Measurements from ENCODE around the gene TDO2.
"Not testable (repeated sequence)": the region's sequence is repeated elsewhere in the genome, so short reads cannot be mapped to it uniquely, and the experiment has no call there.

Gene TDO2

DNA sequence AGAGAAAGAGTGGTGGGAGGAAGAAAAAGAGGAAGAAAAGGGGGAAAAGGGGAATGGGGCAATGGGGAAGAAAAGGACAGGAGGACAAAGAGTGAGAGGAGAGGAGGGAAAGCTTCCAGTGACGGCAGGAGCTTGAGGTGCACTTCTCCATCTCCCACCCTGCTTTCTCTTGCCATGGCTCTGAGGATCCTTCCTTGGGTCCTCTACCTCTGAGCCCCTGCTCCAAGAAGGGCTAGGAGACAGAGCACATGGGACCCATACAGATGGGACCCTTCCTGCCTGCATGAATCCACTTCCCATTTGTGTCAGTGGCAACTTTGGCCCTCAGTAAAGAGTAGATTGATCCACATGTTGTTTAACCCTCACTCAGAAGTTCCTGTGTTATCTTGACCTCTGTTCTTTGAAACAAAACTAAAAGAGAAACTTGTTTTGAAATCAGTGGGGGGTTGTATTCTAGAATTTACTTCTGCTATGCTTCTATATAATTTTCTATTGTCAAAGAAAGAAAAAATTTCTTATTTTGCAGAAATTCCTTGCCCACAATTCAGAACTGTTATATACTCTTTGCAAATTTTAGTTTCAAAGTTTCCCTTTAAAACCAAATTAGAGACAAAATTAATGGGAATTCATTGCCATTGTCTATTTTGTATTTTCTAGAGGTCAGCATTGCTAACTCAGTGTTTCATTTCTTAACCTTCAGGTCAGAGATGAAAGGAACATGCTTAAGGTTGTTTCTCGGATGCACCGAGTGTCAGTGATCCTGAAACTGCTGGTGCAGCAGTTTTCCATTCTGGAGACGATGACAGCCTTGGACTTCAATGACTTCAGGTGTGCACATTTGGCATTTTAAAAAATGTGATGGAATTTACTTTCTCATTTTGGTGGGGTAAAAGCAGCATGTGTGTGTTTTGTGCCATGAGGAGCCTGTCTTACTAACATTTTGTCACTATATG lies 5.0 kb downstream of the TDO2 start:
- no peak for DNase-seq

DNA sequence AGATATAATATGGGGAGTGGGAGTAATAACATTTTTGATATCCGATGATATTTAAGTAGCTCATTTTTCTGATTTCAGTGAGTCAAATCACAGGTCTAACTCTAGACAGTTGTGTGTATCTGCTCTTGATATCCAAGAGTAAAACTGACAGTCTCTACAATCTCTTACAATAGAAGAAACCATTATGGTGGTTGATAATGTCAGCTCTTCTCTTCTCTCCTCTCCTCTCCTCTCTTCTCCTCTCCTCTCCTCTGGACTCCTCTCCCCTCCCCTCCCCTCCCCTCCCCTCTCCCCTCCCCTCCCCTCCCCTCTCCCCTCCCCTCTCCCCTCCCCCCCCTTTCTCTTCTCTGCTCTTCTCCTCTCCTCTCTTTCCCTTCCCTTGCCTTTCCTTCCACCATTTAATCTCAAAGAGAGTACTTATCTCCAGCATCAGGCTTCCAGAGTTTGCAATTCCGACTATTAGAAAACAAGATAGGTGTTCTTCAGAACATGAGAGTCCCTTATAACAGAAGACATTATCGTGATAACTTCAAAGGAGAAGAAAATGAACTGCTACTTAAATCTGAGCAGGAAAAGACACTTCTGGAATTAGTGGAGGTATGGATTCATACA lies 6.2 kb downstream of the TDO2 start:
- no peak for DNase-seq

GRCh38 chr4:155911905-155912304 lies 8.4 kb downstream of the TDO2 start:
- DNase-seq = no peak

- DNase-seq = no peak
Measured at GRCh38 chr4:155914782-155915181, 11.3 kb downstream of the TDO2 start.

GRCh38 chr4:155921597-155921996 lies 18.1 kb downstream of the TDO2 start:
- no peak for DNase-seq

DNA sequence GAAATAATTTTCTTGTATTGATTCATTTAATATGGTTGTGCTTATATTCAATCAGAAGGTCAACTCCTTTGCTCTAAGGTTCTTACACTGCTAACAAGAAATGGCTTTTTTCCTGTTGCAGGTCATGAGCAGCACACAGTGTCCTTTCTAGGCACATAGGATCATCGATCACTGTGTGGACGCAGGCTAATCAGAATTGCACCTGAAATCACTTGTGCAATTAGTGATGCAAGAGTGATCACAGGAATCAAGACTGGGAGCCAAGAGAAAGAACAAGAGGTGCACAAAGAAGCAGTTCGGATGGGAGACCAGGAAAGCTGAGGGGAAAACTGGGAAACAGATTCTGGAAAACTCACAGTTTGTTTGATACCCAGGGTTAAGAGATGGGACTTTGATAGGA lies 21.1 kb downstream of the TDO2 start:
- no peak for DNase-seq

GRCh38 chr4:155929833-155930232 lies 26.3 kb downstream of the TDO2 start:
- no peak for DNase-seq

GRCh38 chr4:155930330-155930729 lies 26.8 kb downstream of the TDO2 start:
- no peak for DNase-seq

GRCh38 chr4:155931634-155932033 lies 28.1 kb downstream of the TDO2 start:
- DNase-seq = no peak

DNA sequence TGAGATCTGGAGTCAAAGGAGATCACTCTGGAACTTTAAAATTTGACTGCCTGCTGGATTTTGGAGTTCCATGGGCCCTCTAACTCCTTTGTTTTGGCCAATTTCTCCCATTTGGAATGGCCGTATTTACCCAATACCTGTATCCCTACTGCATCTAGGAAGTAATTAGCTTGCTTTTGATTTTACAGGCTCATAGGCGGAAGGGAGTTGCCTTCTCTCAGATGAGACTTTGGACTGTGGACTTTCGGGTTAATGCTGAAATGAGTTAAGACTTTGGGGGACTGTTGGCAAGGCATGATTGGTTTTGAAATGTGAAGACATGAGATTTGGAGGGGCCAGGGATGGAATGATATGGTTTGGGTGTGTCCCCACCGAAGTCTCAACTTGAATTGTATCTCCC lies 31.1 kb downstream of the TDO2 start:
- not testable (repeated sequence) for DNase-seq

DNA sequence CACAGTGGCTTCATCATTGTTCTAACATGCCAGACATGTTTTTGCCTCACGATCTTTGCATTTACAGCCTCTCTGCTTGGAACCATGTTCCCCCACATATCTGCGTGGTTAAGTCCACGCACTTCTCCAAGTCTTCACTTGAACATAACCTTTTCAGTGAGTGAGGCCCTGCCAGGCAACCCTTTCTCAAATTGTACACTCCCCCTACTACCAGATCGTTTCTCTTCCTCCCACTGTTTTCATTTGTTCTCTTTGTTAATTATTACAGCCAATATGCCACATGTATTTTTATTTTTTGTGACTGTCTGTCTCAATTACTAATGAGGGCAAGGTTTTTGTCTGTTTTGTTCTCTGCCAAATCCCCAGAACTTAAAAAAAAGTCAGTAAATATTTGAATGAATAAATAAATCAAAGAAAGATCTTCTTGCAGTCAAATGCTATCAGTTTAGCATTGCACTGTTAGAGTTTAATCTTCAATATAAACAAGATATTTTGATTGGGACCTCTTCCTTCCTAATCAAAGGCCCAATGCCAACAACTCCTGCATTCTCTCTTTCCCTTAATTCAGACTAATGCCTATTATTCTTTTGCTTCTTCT lies 32.0 kb downstream of the TDO2 start:
- no peak for DNase-seq

DNA sequence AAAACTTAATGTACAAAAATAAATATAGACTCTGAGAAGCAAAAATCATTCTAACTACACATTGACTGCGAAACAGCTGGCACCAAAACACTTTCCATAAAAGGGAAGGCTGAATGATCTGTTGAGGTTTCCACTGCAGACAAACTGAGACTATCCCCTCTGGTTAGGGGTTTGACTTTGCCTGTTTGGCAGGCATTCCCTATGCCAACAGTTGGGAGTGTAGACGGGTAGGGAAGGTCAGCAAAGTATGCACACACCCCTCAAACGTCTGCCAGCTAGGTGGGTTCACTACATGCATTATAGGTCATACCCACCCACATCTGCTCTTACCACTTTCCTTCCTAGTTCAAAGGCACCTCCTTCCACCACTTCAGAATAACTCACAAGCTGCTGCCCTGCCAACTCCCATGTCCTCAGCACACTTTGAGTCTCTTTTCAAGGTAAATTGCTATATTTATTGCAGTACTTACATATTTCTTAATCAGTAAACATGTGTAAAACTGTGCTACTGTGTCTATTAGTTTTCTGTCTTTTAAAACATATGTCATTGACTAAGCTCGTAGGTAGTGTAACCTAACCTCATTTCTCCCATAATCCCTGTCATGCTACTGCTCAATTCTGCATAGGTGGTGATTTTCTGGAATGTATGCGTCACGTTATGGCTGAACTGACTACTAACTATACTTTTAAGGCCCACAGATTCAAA lies 37.7 kb downstream of the TDO2 start:
- DNase-seq = no peak

- DNase-seq = no peak
Measured at GRCh38 chr4:155941820-155942219, 38.3 kb downstream of the TDO2 start.

GRCh38 chr4:155943605-155944291 lies 40.3 kb downstream of the TDO2 start:
- DNase-seq = no peak

DNA sequence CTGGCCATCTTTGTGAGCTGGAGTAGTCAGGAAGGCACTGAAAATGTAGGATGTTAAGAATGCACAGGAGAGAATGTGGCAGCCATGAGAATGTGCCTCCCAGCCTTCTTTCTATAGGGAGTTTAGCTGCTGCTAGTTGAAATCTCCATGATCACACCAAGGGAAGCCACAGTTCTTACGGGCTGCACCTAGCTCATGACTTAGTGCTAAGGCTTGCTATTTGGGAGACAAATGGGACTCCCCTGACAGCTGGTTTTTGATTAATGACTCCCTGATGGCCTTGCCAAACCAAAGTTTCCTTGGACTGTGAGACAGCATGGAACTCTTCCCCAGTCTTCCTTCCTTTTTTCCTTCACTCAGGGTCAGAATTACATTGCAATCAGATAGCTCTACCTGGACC lies 41.0 kb downstream of the TDO2 start:
- no peak for DNase-seq

DNA sequence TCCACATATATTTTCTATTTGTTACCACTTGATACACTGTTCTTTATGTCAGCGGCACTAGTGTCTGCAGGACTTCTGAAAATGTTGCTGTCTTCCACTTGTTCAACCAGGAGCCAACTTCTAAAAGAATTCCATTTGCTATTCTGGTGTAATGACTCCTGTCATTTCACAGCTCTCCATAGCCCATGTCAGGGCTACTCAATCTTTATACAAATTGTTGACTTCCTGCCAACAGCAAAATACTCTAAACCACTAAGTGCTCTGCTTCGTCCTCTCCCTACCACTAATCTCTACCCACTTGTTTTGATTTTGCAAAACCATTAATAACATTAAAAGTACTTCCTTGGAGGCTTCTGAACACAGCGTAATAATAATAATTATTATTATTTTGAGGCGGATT lies 43.0 kb downstream of the TDO2 start:
- no peak for DNase-seq

- no peak for DNase-seq
Measured at GRCh38 chr4:155948541-155948940, 45.0 kb downstream of the TDO2 start.

- no peak for DNase-seq
Measured at GRCh38 chr4:155950461-155950860, 47.0 kb downstream of the TDO2 start.

- no peak for DNase-seq
Measured at GRCh38 chr4:155952501-155952901, 49.0 kb downstream of the TDO2 start.

DNA sequence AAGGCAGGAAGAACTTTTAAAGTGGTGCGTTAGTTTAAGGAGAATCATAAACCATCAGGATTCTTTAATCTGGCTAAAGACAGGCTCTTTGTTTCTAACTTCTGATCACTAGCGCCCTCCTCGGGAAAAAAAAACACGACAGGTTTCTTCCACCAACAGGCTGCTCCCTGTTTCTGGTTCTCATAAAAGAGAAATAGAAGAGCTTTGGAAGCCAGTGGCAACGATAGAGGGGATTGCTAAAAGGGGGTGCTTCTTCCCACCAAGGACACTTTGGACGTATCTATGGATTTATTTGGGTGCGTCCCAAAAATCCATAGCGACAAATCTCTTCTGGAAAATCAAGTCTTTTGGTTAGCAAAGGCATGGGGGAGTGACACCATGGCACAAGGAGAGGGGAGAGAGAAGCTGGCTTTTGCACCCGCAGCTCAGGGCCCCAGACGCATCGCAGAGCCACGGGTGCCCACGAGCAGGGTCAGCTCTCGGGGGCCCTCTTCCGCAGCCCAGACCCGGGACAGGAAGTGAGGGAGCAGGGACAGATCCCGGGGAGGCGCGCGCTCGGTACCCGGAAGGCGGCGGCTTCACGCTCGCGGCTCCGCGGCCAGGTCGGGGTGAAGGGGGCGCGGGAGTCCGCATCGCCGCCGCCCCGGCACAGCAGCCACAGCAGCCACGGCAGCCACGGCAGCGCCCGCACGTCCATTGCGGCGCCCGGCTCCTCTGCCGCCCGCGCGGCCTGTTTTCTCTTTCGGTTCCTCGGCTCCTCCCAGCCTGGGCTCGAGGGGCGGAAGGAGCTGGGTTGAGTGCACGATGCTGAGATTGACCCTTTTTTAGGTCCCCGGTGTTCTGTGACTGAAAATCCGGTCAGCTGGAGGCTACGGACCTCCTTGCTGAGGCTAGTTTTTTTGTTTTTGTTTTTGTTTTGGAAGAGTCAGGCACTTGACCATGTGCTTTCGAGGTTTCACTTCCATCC lies 49.9 kb downstream of the TDO2 start, which contains the start of gene CTSO:
Gene CTSO, minus strand, starts transcription at position 716 of the 967 bp plus-strand sequence. Its CDS starts 19 bp downstream, at position 697.
- peak; percentile 60 for DNase-seq

GRCh38 chr4:155954118-155954685 lies 50.7 kb downstream of the TDO2 start:
- no peak for DNase-seq

Measured in NCI-H446 treated with DMSO at 0.1 percent for 48 hours (cell line).